Endothelial cell of umbilical vein (primary cell): ENCODE data around the gene CAMTA1. TPM values are rescaled to one million over a fixed set of nuclear protein-coding genes. Genes with fewer than 3 reads are reported as not detected.

Source experiments
- BruUV-seq: library from RNA; stranded (reverse); fragments of 400-500 nt; replicated peaks from 2 replicates; lab custom pipeline; 2021; lab: Mats Ljungman, UMichigan
- CTCF ChIA-PET: fragments of 300-600, 350-600 bp; sonication (Branson Sonifier 250); formaldehyde crosslinking; loops from one replicate; lab custom pipeline; 2021; ENCODE audit warnings: antibody characterized with exemption, inconsistent platforms; lab: Charles Lee
- POLR2A ChIA-PET: fragments of 300-600, 350-600 bp; sonication (Branson Sonifier 250); formaldehyde crosslinking; loops from one replicate; lab custom pipeline; 2021; ENCODE audit warnings: antibody characterized with exemption, inconsistent platforms; lab: Charles Lee
- DNase-seq: peaks from one replicate; pipeline ENCODE4 v3.0.0-alpha.2; 2011; ENCODE audit warnings: low read depth, low spot score
- FAIRE-seq: peaks from 2 replicates; lab custom pipeline; 2011; peaks lifted over from hg19 to GRCh38; lab: Jason Lieb, UNC
- H2AFZ ChIP-seq: 2 replicates; pipeline ENCODE4 v1.6.0; 2012; ENCODE audit warnings: low read depth, low read length, control low read depth, inconsistent platforms
- H3K27ac ChIP-seq: 2 replicates; pipeline ENCODE4 v1.5.1; 2011; ENCODE audit warnings: low read depth, mild to moderate bottlenecking, control low read depth, low read length, moderate library complexity; ENCODE audit not compliant: insufficient read depth
- H3K27me3 ChIP-seq, 2 experiments: 2 replicates each; pipeline versions ENCODE4 v1.6.0 to v1.6.1; 2011; ENCODE audit warnings: low read length in 2 of 2, mixed read lengths in 1 of 2; ENCODE audit not compliant: control insufficient read depth in 2 of 2, insufficient read depth in 2 of 2
- H3K36me3 ChIP-seq, 2 experiments: 2 replicates in 1 of 2; 3 replicates in 1 of 2; pipeline ENCODE4 v1.5.1; 2011; ENCODE audit warnings: low read length in 2 of 2, mild to moderate bottlenecking in 1 of 2, moderate library complexity in 1 of 2; ENCODE audit not compliant: control insufficient read depth in 2 of 2, insufficient read depth in 2 of 2; ENCODE audit errors: extremely low read depth in 1 of 2
- H3K4me1 ChIP-seq: 3 replicates; pipeline ENCODE4 v1.5.1; 2011; ENCODE audit warnings: mild to moderate bottlenecking, low read length; ENCODE audit not compliant: control insufficient read depth, insufficient read depth; ENCODE audit errors: extremely low read depth
- H3K4me2 ChIP-seq: 2 replicates; pipeline ENCODE4 v1.6.1; 2011; ENCODE audit warnings: low read length, control low read depth, mixed read lengths; ENCODE audit not compliant: insufficient read depth
- H3K4me3 ChIP-seq, 3 experiments: fragments of 200-600 bp in 1 of 3; sonication (generic), shearing (Covaris generic) in 1 of 3; replicated peaks in 1 of 3; 2 replicates each; pipeline ENCODE4 v1.5.1; 2011 to 2016; ENCODE audit warnings: control low read depth in 3 of 3, low read length in 3 of 3, mild to moderate bottlenecking in 2 of 3, inconsistent platforms in 1 of 3, low read depth in 1 of 3, moderate library complexity in 1 of 3; ENCODE audit not compliant: insufficient read depth in 1 of 3
- H3K79me2 ChIP-seq: 2 replicates; pipeline ENCODE4 v1.6.0; 2012; ENCODE audit warnings: low read length, inconsistent platforms; ENCODE audit not compliant: control insufficient read depth, insufficient read depth
- H3K9ac ChIP-seq: replicated peaks from 2 replicates; pipeline ENCODE3; 2011; ENCODE audit warnings: low read length, control low read depth; ENCODE audit not compliant: insufficient read depth; ENCODE audit errors: extremely low read depth
- H3K9me1 ChIP-seq: replicated peaks from 3 replicates; pipeline ENCODE4 v1.6.0; 2011; ENCODE audit warnings: mild to moderate bottlenecking, low read length; ENCODE audit not compliant: control insufficient read depth, insufficient read depth; ENCODE audit errors: extremely low read depth
- H3K9me3 ChIP-seq: replicated peaks from 2 replicates; pipeline ENCODE4 v1.5.1; 2012; ENCODE audit warnings: low read length, inconsistent platforms; ENCODE audit not compliant: control insufficient read depth, insufficient read depth
- H4K20me1 ChIP-seq: replicated peaks from 2 replicates; pipeline ENCODE3; 2011; ENCODE audit warnings: mild to moderate bottlenecking, low read length; ENCODE audit not compliant: control insufficient read depth, insufficient read depth; ENCODE audit errors: extremely low read depth
- CTCF ChIP-seq, 2 donors: IDR thresholded peaks; 1 replicate in 1 of 2; 2 replicates in 1 of 2; pipeline ENCODE4 v1.5.1; 2011; ENCODE audit warnings: low read length in 2 of 2, mild to moderate bottlenecking in 2 of 2, moderate library complexity in 2 of 2, control low read depth in 1 of 2, inconsistent platforms in 1 of 2, low read depth in 1 of 2; ENCODE audit not compliant: insufficient read depth in 1 of 2; ENCODE audit errors: extremely low read depth in 1 of 2
- EZH2 ChIP-seq: IDR thresholded peaks from 2 replicates; pipeline ENCODE4 v1.6.1; 2012; ENCODE audit warnings: borderline replicate concordance, low read depth, mild to moderate bottlenecking, moderate library complexity, low read length, inconsistent platforms; ENCODE audit not compliant: severe bottlenecking
- FOS ChIP-seq: IDR thresholded peaks from 2 replicates; pipeline ENCODE4 v1.6.1; 2011; ENCODE audit warnings: mild to moderate bottlenecking, low read length, moderate library complexity, borderline replicate concordance; ENCODE audit not compliant: insufficient read depth
- GATA2 ChIP-seq: IDR thresholded peaks from 2 replicates; pipeline ENCODE4 v1.7.0; 2011; ENCODE audit warnings: low read depth, mild to moderate bottlenecking, moderate library complexity, mixed read lengths, low read length; ENCODE audit not compliant: insufficient read length, insufficient read depth
- JUN ChIP-seq: IDR thresholded peaks from 2 replicates; pipeline ENCODE4 v1.6.1; 2011; ENCODE audit warnings: borderline replicate concordance, low read depth; ENCODE audit not compliant: insufficient read length, insufficient read depth
- MAX ChIP-seq: IDR thresholded peaks from 2 replicates; pipeline ENCODE4 v1.6.1; 2011; ENCODE audit not compliant: insufficient read depth, insufficient read length
- MYC ChIP-seq: IDR thresholded peaks from one replicate; pipeline ENCODE4 v1.6.1; 2011; ENCODE audit warnings: mild to moderate bottlenecking, low read depth, low read length
- POLR2A ChIP-seq: IDR thresholded peaks from 2 replicates; pipeline ENCODE4 v1.6.1; 2012; ENCODE audit warnings: low read depth, mild to moderate bottlenecking, control low read depth, low read length
- POLR2AphosphoS5 ChIP-seq: IDR thresholded peaks from 2 replicates; pipeline ENCODE4 v1.6.1; 2012; ENCODE audit warnings: low read depth, mild to moderate bottlenecking, control low read depth, low read length, moderate library complexity; ENCODE audit not compliant: insufficient read depth
- dilution Hi-C: fragments of 300-500 bp; cut with MboI; formaldehyde crosslinking; loops from one replicate; pipeline ENCODE4 v1.15.0; 2019; ENCODE audit warnings: low sequenced_read_pairs; ENCODE audit not compliant: extremely low pct_ligation_motif_present
- intact Hi-C: fragments of 100-400 bp; cut with micrococcal nuclease; formaldehyde crosslinking; loops from one replicate; pipeline ENCODE4 v1.10.0; 2022
- polyA plus RNA-seq, 4 experiments: library from polyadenylated mRNA; depleted of rRNA in 3 of 4; stranded (reverse) in 3 of 4; unstranded in 1 of 4; fragments of >200 nt; gene quantifications; 2 replicates each; pipeline versions ENCODE4 v1.2.1 to v1.2.3, GENCODE V29; 2011 to 2012; ENCODE audit warnings: missing spikeins in 1 of 4
- total RNA-seq: library from RNA; stranded (reverse); gene quantifications from 2 replicates; pipeline ENCODE4 v1.2.3, GENCODE V29; 2021

Gene CAMTA1
- total and polyA plus RNA-seq, 2 donors (not counting 3 experiments of a cell fraction or from before 2014, with no cell fraction given): 50.8 to 92.7 TPM

- Histone ChIP-seq H3K9me1 (no peaks in the 10 kb centered on the region), H3K4me2 (no peak overlapping the region), H3K4me3 (no peak overlapping the region), H3K27me3 (no peaks in the 10 kb centered on the region), H2AFZ (no peak overlapping the region), H3K36me3 (no peaks in the 10 kb centered on the region), H3K27ac (no peak overlapping the region), H3K9ac (no peak overlapping the region), H3K4me1 (peaks cover 17% of the 10 kb centered on the region), H3K79me2 (no peaks in the 10 kb centered on the region), H3K9me3 (no peaks in the 10 kb centered on the region), H4K20me1 (no peaks in the 10 kb centered on the region)
- FAIRE-seq (no peak), DNase-seq (no peak)
- dilution Hi-C loops (no loop called here), intact Hi-C loops (no loop called here)
- CTCF ChIA-PET: no interaction called here
- POLR2A ChIA-PET: no interaction called here
- TF ChIP-seq MYC (no peak), POLR2AphosphoS5 (no peak), EZH2 (no peak), FOS (no peak), JUN (no peak), POLR2A (no peak), GATA2 (no peak), MAX (no peak), CTCF (IDR thresholded peaks at IDR 0.05; ENCODE audit: extremely low read depth in 1 of 2, insufficient read depth in 1 of 2, low read depth in 1 of 2, low read length in 2 of 2) (no peak)
- no TSS peak for BruUV-seq
Observed at GRCh38 chr1:7296968-7297367, 511.7 kb downstream of the CAMTA1 start.
